NCI-H1436 (cell line): ENCODE data around the gene CDH24.

Experiments used
- DNase-seq: peaks from one replicate; lab custom pipeline; 2025; lab: John Stamatoyannopoulos, UW

CDH24 gene

DNA sequence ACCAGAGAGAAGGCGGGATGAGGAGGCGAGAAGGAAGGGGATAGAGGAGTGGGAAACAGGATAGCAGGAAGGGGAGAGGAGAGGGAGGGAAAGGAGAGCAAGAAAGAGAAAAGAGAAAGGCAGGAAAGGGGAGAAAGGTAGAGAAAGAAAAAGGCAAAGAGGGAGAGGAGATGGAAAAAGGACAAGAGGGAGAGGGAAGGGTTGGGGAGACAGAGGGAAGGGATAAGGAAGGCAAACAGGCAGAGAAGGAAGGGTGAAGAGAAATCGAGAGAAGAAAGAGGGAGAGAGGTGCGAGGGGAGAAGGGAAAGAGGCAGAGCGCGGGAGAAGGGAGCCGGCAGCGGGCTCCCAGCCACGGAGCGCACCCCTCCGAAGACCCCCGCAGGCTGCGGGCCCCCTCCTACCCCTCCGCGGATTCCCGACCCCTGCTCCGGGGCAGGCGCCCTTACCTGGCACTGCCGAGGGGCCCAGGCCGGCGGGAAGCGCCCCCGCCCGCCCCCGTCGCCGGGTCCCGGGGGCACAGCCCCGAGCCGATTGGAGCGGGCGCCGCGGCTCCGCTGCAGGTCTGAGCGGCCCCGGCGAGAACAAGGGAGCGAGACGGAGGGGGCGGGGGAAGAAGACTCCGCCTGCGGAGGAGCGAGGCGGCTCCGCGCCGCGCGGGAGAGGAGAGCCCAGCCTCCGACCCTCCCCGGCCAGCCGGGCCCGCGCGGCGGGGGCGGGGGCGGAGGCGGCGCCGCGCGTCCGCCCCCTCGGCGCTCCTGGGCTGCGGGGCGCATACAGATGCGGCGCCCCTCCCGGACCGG, at the start of gene CDH24:
CDH24 (minus strand) TSS at position 565 of the 801 bp plus-strand sequence. CDS start 1,787 bp downstream, outside the sequence.
- DNase-seq, result no peak

DNA sequence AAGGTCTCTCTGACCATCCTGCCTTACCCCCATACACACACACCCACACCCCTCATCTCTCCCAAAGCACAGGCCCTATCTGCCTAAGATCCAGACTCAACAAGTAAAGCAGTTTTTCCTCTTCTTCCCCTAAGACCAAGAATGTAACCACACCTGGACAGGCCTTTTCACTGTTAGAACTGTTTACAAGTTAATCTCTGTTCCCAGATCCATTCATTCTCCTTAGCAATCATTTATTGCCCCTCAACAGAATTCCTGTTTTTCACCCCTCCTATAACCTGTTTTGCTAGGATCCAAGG, 49.4 kb upstream of the CDH24 start:
- no peak for DNase-seq

- DNase-seq, result no peak
These were observed 48.1 kb upstream of the CDH24 start for GRCh38 chr14:23105348-23105824.

DNA sequence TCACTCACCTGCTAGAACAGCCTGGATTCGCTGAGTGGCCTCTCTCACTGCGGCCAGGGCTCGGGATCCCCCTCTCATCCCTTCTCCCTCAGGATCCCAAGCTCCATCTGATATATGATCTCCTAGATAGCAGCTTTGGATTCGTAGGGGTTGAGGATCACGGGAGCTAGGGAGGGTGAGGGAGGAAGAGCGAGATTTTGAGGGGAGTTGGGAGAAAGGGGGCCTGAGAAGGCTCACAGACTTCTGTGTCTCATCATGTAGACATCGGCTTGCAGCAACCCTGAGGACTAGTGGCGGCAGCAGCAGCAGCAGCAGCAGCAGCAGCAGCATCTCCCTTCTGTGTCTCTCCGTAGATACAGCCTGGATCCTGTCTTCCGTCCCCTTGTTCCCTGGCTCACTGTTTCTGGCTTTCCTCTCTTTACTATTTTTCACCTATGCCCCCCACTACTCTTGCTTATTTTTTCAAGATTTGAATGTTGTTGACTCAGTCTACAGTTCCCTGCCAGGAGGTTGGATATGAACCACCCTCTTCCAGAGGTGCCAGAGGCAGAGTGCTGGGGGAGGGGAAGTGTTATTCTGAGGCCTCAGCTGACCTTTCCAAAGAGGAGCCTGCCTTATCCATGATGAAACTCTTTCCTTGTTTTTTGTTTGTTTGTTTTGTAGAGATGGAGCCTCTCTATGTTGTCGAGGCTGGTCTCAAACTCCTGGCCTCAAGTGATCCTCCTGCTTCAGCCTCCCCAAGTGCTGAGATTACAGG, 47.4 kb upstream of the CDH24 start, which contains the start of gene CIROP:
CIROP (minus strand) TSS at position 399 of the 757 bp plus-strand sequence; CDS start at position 330, 69 bp downstream.
- DNase-seq, result no peak

DNA sequence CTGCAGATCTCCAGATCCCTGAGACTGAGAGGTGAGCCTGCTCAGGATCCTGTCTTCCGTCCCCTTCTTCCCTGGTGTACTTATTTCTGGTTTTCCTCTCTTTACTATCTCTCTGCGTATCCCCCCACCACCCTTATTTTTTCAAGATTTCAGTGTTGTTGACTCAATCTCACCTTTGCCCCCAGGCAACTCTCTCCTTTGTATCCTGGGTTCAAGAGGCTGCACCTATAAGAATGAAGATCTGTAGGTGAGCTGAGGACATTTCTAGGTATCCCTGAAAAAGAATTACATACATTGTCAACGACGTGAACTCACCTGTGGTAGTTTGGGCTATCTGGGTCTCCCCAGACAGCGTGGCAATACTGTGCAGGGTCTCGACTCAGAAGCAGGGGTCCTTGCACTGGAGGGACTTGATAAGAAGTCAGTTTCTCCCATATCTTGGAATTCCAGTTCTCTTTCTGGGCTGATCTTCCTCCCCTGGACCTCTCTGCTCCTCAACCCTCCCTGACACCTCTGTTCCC, 46.8 kb upstream of the CDH24 start:
- no peak for DNase-seq

GRCh38 chr14:23103581-23103980, 46.3 kb upstream of the CDH24 start:
- no peak for DNase-seq

- DNase-seq, result no peak
These were observed 45.5 kb upstream of the CDH24 start for GRCh38 chr14:23102801-23103200.

GRCh38 chr14:23101986-23102625, 44.8 kb upstream of the CDH24 start:
- DNase-seq, result no peak

- DNase-seq, result no peak
These were observed 44.1 kb upstream of the CDH24 start for GRCh38 chr14:23101213-23101970.

DNA sequence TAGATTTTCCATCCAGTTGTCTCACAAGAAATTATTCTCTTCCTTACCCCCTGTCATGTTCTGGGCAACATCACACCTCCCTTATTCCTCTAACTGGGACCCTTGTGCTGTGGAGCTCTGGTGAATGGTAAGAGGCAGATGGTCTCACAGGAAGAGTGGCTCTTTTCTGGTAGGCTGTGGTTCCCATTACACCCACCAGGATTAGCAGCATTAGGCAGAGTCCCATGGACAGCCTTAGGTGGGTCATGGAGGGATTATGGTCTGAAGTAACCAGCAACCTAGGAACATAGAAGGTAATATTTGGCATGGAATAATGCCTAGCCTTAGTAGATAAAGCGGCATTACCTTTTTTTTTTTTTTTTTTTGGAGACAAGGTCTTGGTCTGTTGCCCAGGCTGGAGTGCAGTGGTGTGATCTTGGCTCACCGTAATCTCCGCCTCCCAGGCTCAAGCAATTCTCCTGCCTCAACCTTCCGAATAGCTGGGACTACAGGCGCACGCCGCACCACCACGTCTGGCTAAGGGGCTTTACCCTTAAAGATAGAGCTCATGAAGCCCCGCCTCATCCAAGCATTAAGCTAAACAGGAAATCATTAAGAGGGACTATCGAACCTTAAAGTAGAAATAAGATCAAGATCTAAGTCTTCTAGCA, 42.0 kb upstream of the CDH24 start:
- DNase-seq, result no peak

DNA sequence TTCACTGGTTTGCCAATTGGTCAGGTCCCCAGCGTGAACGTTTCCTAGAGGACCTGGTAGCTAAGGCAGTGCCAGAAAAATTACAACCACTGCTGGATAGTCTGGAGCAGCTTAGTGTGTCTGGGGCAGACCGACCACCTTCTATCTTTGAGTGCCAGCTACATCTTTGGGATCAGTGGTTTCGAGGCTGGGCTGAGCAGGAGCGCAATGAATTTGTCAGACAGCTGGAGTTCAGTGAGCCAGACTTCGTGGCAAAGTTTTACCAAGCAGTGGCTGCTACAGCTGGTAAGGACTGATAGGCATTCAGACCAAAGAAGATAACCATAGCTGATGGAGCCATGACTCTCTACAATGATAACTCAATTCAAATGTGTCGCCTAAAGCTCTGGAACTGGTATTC, 40.5 kb upstream of the CDH24 start:
- DNase-seq, result no peak

- no peak for DNase-seq
These were observed 38.1 kb upstream of the CDH24 start, which contains the start of gene C14orf119 for GRCh38 chr14:23095196-23096108. Gene C14orf119 (plus strand): TSS chr14:23095505. CDS start chr14:23097659, 2,154 bp downstream.

- DNase-seq, result no peak
These were observed 37.4 kb upstream of the CDH24 start, which contains the start of gene ACIN1 for GRCh38 chr14:23094666-23095195. Gene ACIN1 (minus strand): TSS chr14:23095136. CDS start chr14:23095112, 24 bp downstream.

- DNase-seq, result no peak
These were observed 36.8 kb upstream of the CDH24 start for GRCh38 chr14:23093991-23094665.

DNA sequence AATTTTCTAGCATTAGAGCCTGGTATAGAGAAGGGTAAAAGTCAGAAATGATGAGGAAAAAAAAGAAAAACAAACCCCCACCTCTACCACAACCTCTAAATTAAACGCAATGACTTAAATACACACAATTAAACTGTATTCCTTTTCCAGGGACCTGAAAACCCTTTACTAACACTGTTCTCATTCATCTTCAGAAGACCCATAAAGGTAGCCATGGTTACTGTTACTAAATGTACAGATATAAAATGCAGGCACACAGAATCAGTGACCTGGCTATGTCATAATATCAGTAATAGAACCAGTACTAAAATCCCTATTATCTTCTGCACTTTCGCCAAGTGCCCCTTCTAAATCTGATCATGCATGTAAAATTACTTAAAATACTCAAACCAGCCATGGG, 36.2 kb upstream of the CDH24 start:
- DNase-seq, result no peak

- no peak for DNase-seq
These were observed 35.8 kb upstream of the CDH24 start for GRCh38 chr14:23093104-23093503.

DNA sequence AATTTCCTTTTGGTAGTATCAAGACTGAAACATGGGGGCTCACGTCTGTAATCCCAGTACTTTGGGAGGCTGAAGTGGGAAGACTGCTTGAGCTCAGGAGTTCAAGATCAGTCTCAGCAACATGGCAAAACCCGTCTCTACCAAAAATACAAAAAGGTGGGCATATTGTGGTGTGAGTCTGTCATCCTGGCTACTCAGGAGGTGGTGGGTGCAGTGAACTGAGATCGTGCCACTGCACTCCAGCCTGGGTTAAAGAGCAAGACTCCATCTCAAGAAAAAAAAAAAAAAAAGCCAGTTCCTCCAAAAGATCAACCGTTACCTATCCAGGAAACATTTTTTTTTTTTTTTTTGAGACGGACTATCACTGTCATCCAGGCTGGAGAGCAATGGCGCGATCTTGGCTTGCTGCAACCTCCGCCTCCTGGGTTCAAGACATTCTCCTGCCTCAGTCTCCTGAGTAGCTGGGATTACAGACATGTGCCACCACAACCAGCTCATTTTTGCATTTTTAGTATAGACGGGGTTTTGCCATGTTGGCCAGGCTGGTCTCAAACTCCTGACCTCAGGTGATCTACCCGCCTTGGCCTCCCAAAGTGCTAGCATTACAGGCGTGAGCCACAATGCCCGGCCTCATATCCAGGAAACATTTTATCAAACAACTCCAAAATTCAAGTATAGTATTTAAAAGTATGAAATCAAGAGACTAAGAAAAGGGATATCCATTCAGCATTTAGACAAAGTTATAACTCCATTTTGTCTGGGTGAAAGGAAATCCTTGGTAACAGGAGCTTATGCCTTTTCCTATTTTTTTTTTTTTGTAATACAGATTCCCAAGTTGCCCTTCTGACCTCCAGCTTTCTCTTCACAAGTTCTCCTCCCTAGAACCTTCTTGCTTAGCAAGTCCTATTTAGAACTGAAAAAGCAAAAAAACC, 34.2 kb upstream of the CDH24 start:
- DNase-seq, result no peak

GRCh38 chr14:23090254-23090636, 32.9 kb upstream of the CDH24 start:
- no peak for DNase-seq
